Upper lobe of right lung (tissue), 1 donor: ENCODE results near the gene MMP20. TPM values are rescaled to one million over a fixed set of nuclear protein-coding genes. Genes with fewer than 3 reads are reported as not detected.

Experiments used
- ATAC-seq: fragments of 200-7000 bp; cut with Tn5 transposase; one replicate; pipeline ENCODE4 v1.9.1; 2020; ENCODE audit warnings: mild to moderate bottlenecking, moderate library complexity
- DNase-seq: peaks from one replicate; pipeline ENCODE4 v3.0.0-alpha.2; 2020
- H3K27ac ChIP-seq: fragments of 200-600 bp; one replicate; pipeline ENCODE4 v1.8.0; 2022
- H3K27me3 ChIP-seq: fragments of 200-600 bp; one replicate; pipeline ENCODE4 v1.8.0; 2022; ENCODE audit warnings: mild to moderate bottlenecking
- H3K36me3 ChIP-seq: fragments of 200-600 bp; one replicate; pipeline ENCODE4 v1.8.0; 2022
- H3K4me1 ChIP-seq: fragments of 200-600 bp; one replicate; pipeline ENCODE4 v1.8.0; 2022
- H3K4me3 ChIP-seq: fragments of 200-600 bp; one replicate; pipeline ENCODE4 v1.8.0; 2022; ENCODE audit warnings: mild to moderate bottlenecking
- H3K9me3 ChIP-seq: fragments of 200-600 bp; one replicate; pipeline ENCODE4 v1.8.0; 2022
- intact Hi-C: fragments of 100-400 bp; cut with DNase I; formaldehyde crosslinking; loops from one replicate; pipeline ENCODE4 v1.11.0; 2022
- total RNA-seq: library from RNA; stranded (reverse); fragmentation: NEBNext Ultra II Directional; extraction: Animal tissue kit (Norgen Biotek cat#: 25700); gene quantifications from one replicate; pipeline ENCODE4 v1.2.1, GENCODE V29; 2021
- TF ChIP-seq, protein P1 (sequence below): fragments of 200-600 bp; IDR thresholded peaks from one replicate; pipeline ENCODE4 v1.8.0; 2022; ENCODE audit warnings: antibody characterized with exemption
- donor health status: DM: no; HTN: yes; CAD: no; lungs with severe emphysema.

MMP20 gene
- total RNA-seq, 1 donor from 2014 or later, result not detected

DNA sequence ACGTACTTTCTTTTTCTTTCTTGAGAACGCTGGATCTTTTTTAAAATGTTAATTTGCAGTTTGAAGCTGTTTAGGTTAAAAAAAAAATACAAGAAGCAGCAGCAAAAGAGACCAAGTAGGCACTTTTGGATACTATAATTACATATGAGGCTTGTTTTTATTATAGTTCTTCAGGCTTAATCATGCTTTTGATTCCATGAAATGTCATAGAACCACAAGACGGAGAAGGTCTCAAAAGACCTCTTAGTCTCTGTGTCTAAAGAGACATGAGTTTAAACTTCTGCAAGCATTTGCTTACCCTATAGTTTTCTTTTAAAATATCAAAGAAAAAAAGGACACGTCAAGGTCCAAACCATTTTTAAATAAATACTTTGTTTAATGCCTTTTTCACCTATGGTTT lies 18.8 kb upstream of the MMP20 start:
- DNase-seq, result no peak
- Histone ChIP-seq H3K27ac (no peak overlapping the region), H3K36me3 (no peaks in the 10 kb centered on the region), H3K4me3 (no peak overlapping the region), H3K9me3 (no peaks in the 10 kb centered on the region), H3K27me3 (no peaks in the 10 kb centered on the region), H3K4me1 (no peaks in the 10 kb centered on the region)
- intact Hi-C loops, result no loop called here
- no peak for ATAC-seq
- TF ChIP-seq, protein P1, sequence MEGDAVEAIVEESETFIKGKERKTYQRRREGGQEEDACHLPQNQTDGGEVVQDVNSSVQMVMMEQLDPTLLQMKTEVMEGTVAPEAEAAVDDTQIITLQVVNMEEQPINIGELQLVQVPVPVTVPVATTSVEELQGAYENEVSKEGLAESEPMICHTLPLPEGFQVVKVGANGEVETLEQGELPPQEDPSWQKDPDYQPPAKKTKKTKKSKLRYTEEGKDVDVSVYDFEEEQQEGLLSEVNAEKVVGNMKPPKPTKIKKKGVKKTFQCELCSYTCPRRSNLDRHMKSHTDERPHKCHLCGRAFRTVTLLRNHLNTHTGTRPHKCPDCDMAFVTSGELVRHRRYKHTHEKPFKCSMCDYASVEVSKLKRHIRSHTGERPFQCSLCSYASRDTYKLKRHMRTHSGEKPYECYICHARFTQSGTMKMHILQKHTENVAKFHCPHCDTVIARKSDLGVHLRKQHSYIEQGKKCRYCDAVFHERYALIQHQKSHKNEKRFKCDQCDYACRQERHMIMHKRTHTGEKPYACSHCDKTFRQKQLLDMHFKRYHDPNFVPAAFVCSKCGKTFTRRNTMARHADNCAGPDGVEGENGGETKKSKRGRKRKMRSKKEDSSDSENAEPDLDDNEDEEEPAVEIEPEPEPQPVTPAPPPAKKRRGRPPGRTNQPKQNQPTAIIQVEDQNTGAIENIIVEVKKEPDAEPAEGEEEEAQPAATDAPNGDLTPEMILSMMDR, result no peak

- Histone ChIP-seq H3K4me1 (no peaks in the 10 kb centered on the region), H3K27me3 (no peaks in the 10 kb centered on the region), H3K9me3 (no peaks in the 10 kb centered on the region), H3K36me3 (no peaks in the 10 kb centered on the region), H3K4me3 (no peak overlapping the region), H3K27ac (no peak overlapping the region)
- TF ChIP-seq, protein P1, result no peak
- DNase-seq, result no peak
- ATAC-seq, result no peak
- intact Hi-C loops, result no loop called here
These were observed 15.8 kb upstream of the MMP20 start for GRCh38 chr11:102640946-102641345.

DNA sequence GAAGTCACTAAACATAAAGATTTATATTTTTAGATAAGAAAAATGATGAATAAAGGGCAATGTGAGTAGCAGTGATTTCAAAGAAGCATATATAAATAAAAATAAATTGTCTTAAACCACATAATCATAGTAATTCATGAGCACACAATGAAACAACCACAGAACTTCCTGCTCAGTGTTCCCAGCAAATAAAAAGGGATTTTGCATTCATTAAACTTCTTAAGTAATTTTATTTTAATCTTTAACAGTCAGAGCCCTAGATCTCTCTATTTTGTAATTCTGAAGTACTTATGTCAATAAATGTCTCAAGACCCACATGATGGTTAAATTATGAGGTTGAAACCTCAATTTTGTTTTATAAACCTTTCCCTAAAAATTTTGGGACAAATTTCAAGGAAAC lies 14.5 kb upstream of the MMP20 start:
- ATAC-seq (no peak), DNase-seq (no peak)
- Histone ChIP-seq H3K4me1 (no peaks in the 10 kb centered on the region), H3K9me3 (no peaks in the 10 kb centered on the region), H3K36me3 (no peaks in the 10 kb centered on the region), H3K4me3 (no peak overlapping the region), H3K27me3 (no peaks in the 10 kb centered on the region), H3K27ac (no peak overlapping the region)
- intact Hi-C loops, result no loop called here
- TF ChIP-seq, protein P1, result no peak

GRCh38 chr11:102637731-102638130 lies 12.6 kb upstream of the MMP20 start:
- Histone ChIP-seq H3K4me1 (no peaks in the 10 kb centered on the region), H3K27me3 (no peaks in the 10 kb centered on the region), H3K9me3 (no peaks in the 10 kb centered on the region), H3K36me3 (no peaks in the 10 kb centered on the region), H3K4me3 (no peak overlapping the region), H3K27ac (no peak overlapping the region)
- TF ChIP-seq, protein P1, result no peak
- DNase-seq, result no peak
- intact Hi-C loops, result no loop called here
- peak; percentile 83 for ATAC-seq

GRCh38 chr11:102633385-102634026 lies 8.4 kb upstream of the MMP20 start:
- no peaks in the 10 kb centered on the region for H3K27me3 ChIP-seq
- H3K27ac ChIP-seq, result no peak overlapping the region
- TF ChIP-seq, protein P1, result no peak
- intact Hi-C loops, result no loop called here
- ATAC-seq, result no peak
- H3K4me3 ChIP-seq, result no peak overlapping the region
- H3K4me1 ChIP-seq, result no peaks in the 10 kb centered on the region
- no peaks in the 10 kb centered on the region for H3K9me3 ChIP-seq
- DNase-seq, result no peak
- H3K36me3 ChIP-seq, result no peaks in the 10 kb centered on the region

- no peak overlapping the region for H3K4me3 ChIP-seq
- intact Hi-C loops, result no loop called here
- no peak for ATAC-seq
These were observed 6.9 kb upstream of the MMP20 start for GRCh38 chr11:102632026-102632425.

More at GRCh38 chr11:102632026-102632425, 6.9 kb upstream of the MMP20 start:
- Histone ChIP-seq H3K27me3 (peaks cover 2% of the 10 kb centered on the region), H3K36me3 (no peaks in the 10 kb centered on the region), H3K27ac (no peak overlapping the region), H3K4me1 (no peaks in the 10 kb centered on the region), H3K9me3 (no peaks in the 10 kb centered on the region)
- no peak for DNase-seq
- TF ChIP-seq, protein P1, result no peak
